Measurements from ENCODE around the gene COX14. TPM values are rescaled to one million over a fixed set of nuclear protein-coding genes. Genes with fewer than 3 reads are reported as not detected.
A peak's percentile ranks its signal among the peaks of the same experiment; 100 is the strongest.

Gene COX14
- total and polyA plus RNA-seq, 10 donors, result 45.9 to 116 (median 59.7) TPM

- 75 to 94% (median 85%) methylated on average over 9 of the region's 9 CpGs for WGBS, 5 donors
- no peak overlapping the region for H3K4me3 ChIP-seq
- H3K27me3 ChIP-seq (replicated peaks in 1 of 7), result no peaks in the 10 kb centered on the region
- H3K9me3 ChIP-seq, result no peaks in the 10 kb centered on the region
- peaks cover 7 to 53% (median 41%) of the 10 kb centered on the region in 6 donors for H3K4me1 ChIP-seq
- H3K36me3 ChIP-seq, result peaks cover 7 to 58% (median 49%) of the 10 kb centered on the region in 6 donors
- H3K27ac ChIP-seq, result peak overlapping the region in 1 of 8 donors; percentile 99
- intact Hi-C loops (cut with DNase I; ENCODE audit: low total_unique reads), result loop anchor here (5.0 kb wide), 1 partner anchor 80 kb away; the partner anchor contains the start of gene CERS5
- peak; percentile 31 for DNase-seq
- no peak for TF ChIP-seq POLR2A (IDR thresholded peaks at IDR 0.05)
- no peak for TF ChIP-seq POLR2AphosphoS5 (IDR thresholded peaks at IDR 0.05)
- no peak for TF ChIP-seq CTCF (IDR thresholded peaks at IDR 0.05 in 8 of 11, conservative IDR thresholded peaks at IDR 0.05 in 3 of 11)
Measured at GRCh38 chr12:50087151-50087550, 24.9 kb upstream of the COX14 start.

GRCh38 chr12:50087995-50088394, 24.0 kb upstream of the COX14 start:
- DNase-seq, result no peak
- Histone ChIP-seq H3K27me3 (replicated peaks in 1 of 7) (no peaks in the 10 kb centered on the region), H3K27ac (peak overlapping the region in 3 of 8 donors; percentile 28 to 99 (median 31)), H3K4me1 (peaks cover 7 to 53% (median 41%) of the 10 kb centered on the region in 6 donors), H3K4me3 (no peak overlapping the region), H3K36me3 (peaks cover 7 to 67% (median 57%) of the 10 kb centered on the region in 6 donors), H3K9me3 (no peaks in the 10 kb centered on the region)
- TF ChIP-seq CTCF (IDR thresholded peaks at IDR 0.05 in 8 of 11, conservative IDR thresholded peaks at IDR 0.05 in 3 of 11), result no peak
- TF ChIP-seq POLR2AphosphoS5 (IDR thresholded peaks at IDR 0.05), result no peak
- no peak for TF ChIP-seq POLR2A (IDR thresholded peaks at IDR 0.05)
- intact Hi-C loops (cut with DNase I; ENCODE audit: low total_unique reads), result loop anchor here (5.0 kb wide), 1 partner anchor 79 kb away; the partner anchor contains the start of gene CERS5
- WGBS, 5 donors, result 72 to 84% (median 73%) methylated on average over 3 of the region's 3 CpGs

- WGBS, 5 donors, result 12 to 40% (median 37%) methylated on average over 3 of the region's 3 CpGs
- peak; percentile 13 for DNase-seq
- H3K4me3 ChIP-seq, result no peak overlapping the region
Measured at GRCh38 chr12:50088577-50089335, 23.3 kb upstream of the COX14 start.

More at GRCh38 chr12:50088577-50089335, 23.3 kb upstream of the COX14 start:
- H3K4me1 ChIP-seq, result peaks cover 7 to 51% (median 41%) of the 10 kb centered on the region in 6 donors
- no peaks in the 10 kb centered on the region for H3K27me3 ChIP-seq (replicated peaks in 1 of 7)
- peak overlapping the region in 3 of 8 donors; percentile 28 to 99 (median 31) for H3K27ac ChIP-seq
- H3K36me3 ChIP-seq, result peaks cover 13 to 74% (median 65%) of the 10 kb centered on the region in 6 donors
- TF ChIP-seq CTCF (IDR thresholded peaks at IDR 0.05 in 8 of 11, conservative IDR thresholded peaks at IDR 0.05 in 3 of 11) (peak; percentile 48 to 87 (median 77)), POLR2A (IDR thresholded peaks at IDR 0.05) (no peak), POLR2AphosphoS5 (IDR thresholded peaks at IDR 0.05) (no peak)
- no peaks in the 10 kb centered on the region for H3K9me3 ChIP-seq
- intact Hi-C loops (cut with DNase I; ENCODE audit: low total_unique reads), result loop anchor here (5.0 kb wide), 1 partner anchor 79 kb away; the partner anchor contains the start of gene CERS5
